NT2/D1 (cell line): ENCODE measurements around the gene OR2T3.
"Not testable (repeated sequence)": the region's sequence is repeated elsewhere in the genome, so short reads cannot be mapped to it uniquely, and the experiment has no call there.

ENCODE experiments used
- YY1 ChIP-seq: IDR thresholded peaks from 2 replicates; pipeline ENCODE4 v1.6.1; 2011; ENCODE audit not compliant: insufficient read length, insufficient read depth
- ZNF274 ChIP-seq: IDR thresholded peaks from 2 replicates; pipeline ENCODE4 v1.6.1; 2011; ENCODE audit warnings: mild to moderate bottlenecking, low read depth, low read length

DNA sequence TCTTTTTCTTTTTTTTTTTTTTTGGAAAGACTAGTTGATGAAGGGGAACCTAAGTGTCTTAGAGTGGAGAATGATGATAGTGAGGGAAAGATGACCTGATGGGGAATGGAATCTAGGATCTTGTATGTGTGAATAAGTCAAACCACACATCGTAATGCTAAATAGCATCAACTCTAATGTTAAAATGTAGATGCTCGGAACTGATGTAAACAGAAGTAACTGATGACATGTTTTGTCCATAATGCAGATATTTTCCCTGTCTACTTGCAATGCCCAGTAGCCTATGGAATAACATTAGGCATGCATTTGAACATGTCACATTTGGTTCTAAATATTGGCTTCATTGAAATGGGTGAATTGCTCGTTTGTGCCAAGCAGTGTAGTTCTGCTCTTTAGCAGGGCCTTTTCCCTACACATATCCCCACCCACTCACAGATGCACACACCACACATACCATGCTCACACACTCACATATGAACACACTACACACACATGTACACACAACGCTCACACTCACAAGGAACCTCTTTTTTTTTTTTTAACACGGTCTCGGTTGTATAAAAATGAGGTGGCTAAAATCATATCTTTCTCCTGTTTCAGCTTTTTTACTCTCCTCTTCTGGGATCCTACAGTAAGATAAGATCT, 23.2 kb upstream of the OR2T3 start:
- not testable (repeated sequence) for TF ChIP-seq ZNF274, YY1
